Naive B cell (primary cell): ENCODE measurements around the gene APRT. TPM values are rescaled to one million over a fixed set of nuclear protein-coding genes. Genes with fewer than 3 reads are reported as not detected.
"Not testable (repeated sequence)": the region's sequence is repeated elsewhere in the genome, so short reads cannot be mapped to it uniquely, and the experiment has no call there.

Experiments
- ATAC-seq, 2 donors: fragments of 150-1000 bp; cut with Tn5 transposase; 2 replicates each; pipeline ENCODE4 v1.10.0; 2021; ENCODE audit warnings: low read depth in 2 of 2, mild to moderate bottlenecking in 2 of 2, moderate library complexity in 2 of 2
- DNase-seq: peaks from one replicate; pipeline ENCODE4 v3.0.0; 2022
- H3K27ac Mint-ChIP-seq, 6 donors: one replicate each; pipeline ENCODE4 v1.8.0; 2020 to 2022; ENCODE audit warnings: mild to moderate bottlenecking in 6 of 6, mixed read lengths in 6 of 6, moderate library complexity in 5 of 6, inconsistent platforms in 2 of 6
- H3K27me3 Mint-ChIP-seq, 3 donors: one replicate each; pipeline ENCODE4 v1.8.0; 2021 to 2022; ENCODE audit warnings: mixed read lengths in 3 of 3, mild to moderate bottlenecking in 1 of 3
- H3K36me3 Mint-ChIP-seq, 2 donors: one replicate each; pipeline ENCODE4 v1.8.0; 2020 to 2022; ENCODE audit warnings: mixed read lengths in 2 of 2, inconsistent platforms in 1 of 2, mild to moderate bottlenecking in 1 of 2
- H3K4me1 Mint-ChIP-seq, 3 donors: one replicate each; pipeline ENCODE4 v1.8.0; 2020 to 2022; ENCODE audit warnings: mixed read lengths in 3 of 3, inconsistent platforms in 1 of 3, mild to moderate bottlenecking in 1 of 3, moderate library complexity in 1 of 3
- H3K4me3 Mint-ChIP-seq, 8 donors: one replicate each; pipeline ENCODE4 v1.8.0; 2020 to 2022; ENCODE audit warnings: mild to moderate bottlenecking in 8 of 8, mixed read lengths in 8 of 8, moderate library complexity in 8 of 8, inconsistent platforms in 2 of 8
- H3K9me3 Mint-ChIP-seq, 7 donors: one replicate each; pipeline ENCODE4 v1.8.0; 2020 to 2022; ENCODE audit warnings: mixed read lengths in 7 of 7, mild to moderate bottlenecking in 5 of 7, inconsistent platforms in 2 of 7, moderate library complexity in 1 of 7
- polyA plus RNA-seq, 6 donors: library from polyadenylated mRNA; unstranded; fragments of 300-500 nt; fragmentation: Illumina TruSeq; gene quantifications; one replicate each; pipeline ENCODE4 v1.2.3, GENCODE V29; 2021; ENCODE audit warnings: low read depth in 6 of 6

The APRT gene
- polyA plus RNA-seq, 6 donors from 2014 or later, result 330 to 484 (median 384) TPM

- ATAC-seq (no peak), DNase-seq (no peak)
- Mint-ChIP-seq H3K9me3 (no peaks in the 10 kb centered on the region), H3K36me3 (no peaks in the 10 kb centered on the region), H3K4me3 (no peak overlapping the region), H3K27ac (no peak overlapping the region), H3K27me3 (no peaks in the 10 kb centered on the region), H3K4me1 (peaks cover 0 to 3% (median 0%) of the 10 kb centered on the region in 3 donors)
Measured at GRCh38 chr16:88824256-88825077, 12.7 kb upstream of the APRT start.

- H3K4me3 Mint-ChIP-seq, H3K9me3 Mint-ChIP-seq, H3K4me1 Mint-ChIP-seq, H3K36me3 Mint-ChIP-seq, DNase-seq, H3K27me3 Mint-ChIP-seq, H3K27ac Mint-ChIP-seq, ATAC-seq: not testable (repeated sequence)
Measured at GRCh38 chr16:88823646-88824045, 11.9 kb upstream of the APRT start.

- Mint-ChIP-seq H3K4me1 (peaks cover 0 to 3% (median 0%) of the 10 kb centered on the region in 3 donors), H3K36me3 (no peaks in the 10 kb centered on the region), H3K27me3 (no peaks in the 10 kb centered on the region), H3K4me3 (no peak overlapping the region), H3K27ac (no peak overlapping the region), H3K9me3 (no peaks in the 10 kb centered on the region)
- no peak for ATAC-seq
- DNase-seq, result no peak
Measured at GRCh38 chr16:88822281-88823040, 10.7 kb upstream of the APRT start.

GRCh38 chr16:88821168-88821850 is 9.6 kb upstream of the APRT start:
- Mint-ChIP-seq H3K27me3 (no peaks in the 10 kb centered on the region), H3K4me3 (no peak overlapping the region), H3K27ac (no peak overlapping the region), H3K4me1 (peaks cover 0 to 3% (median 0%) of the 10 kb centered on the region in 3 donors), H3K36me3 (no peaks in the 10 kb centered on the region), H3K9me3 (no peaks in the 10 kb centered on the region)
- DNase-seq, result no peak
- ATAC-seq, result no peak

- Mint-ChIP-seq H3K36me3 (no peaks in the 10 kb centered on the region), H3K4me1 (no peaks in the 10 kb centered on the region)
Measured at GRCh38 chr16:88820385-88821025, 8.8 kb upstream of the APRT start.

GRCh38 chr16:88819126-88819525 is 7.4 kb upstream of the APRT start:
- Mint-ChIP-seq H3K4me3 (no peak overlapping the region), H3K27ac (no peak overlapping the region), H3K27me3 (no peaks in the 10 kb centered on the region), H3K9me3 (no peaks in the 10 kb centered on the region), H3K36me3 (no peaks in the 10 kb centered on the region), H3K4me1 (no peaks in the 10 kb centered on the region)
- ATAC-seq, result no peak
- no peak for DNase-seq

More at GRCh38 chr16:88820385-88821025, 8.8 kb upstream of the APRT start:
- Mint-ChIP-seq H3K9me3 (no peaks in the 10 kb centered on the region), H3K27ac (no peak overlapping the region), H3K4me3 (no peak overlapping the region), H3K27me3 (no peaks in the 10 kb centered on the region)
- ATAC-seq (no peak), DNase-seq (no peak)

- Mint-ChIP-seq H3K27ac (no peak overlapping the region), H3K9me3 (no peaks in the 10 kb centered on the region), H3K27me3 (no peaks in the 10 kb centered on the region), H3K36me3 (no peaks in the 10 kb centered on the region), H3K4me3 (no peak overlapping the region), H3K4me1 (no peaks in the 10 kb centered on the region)
- DNase-seq (no peak), ATAC-seq (no peak)
Measured at GRCh38 chr16:88818575-88818874, 6.8 kb upstream of the APRT start.

- Mint-ChIP-seq H3K27ac (no peak overlapping the region), H3K4me3 (no peak overlapping the region), H3K9me3 (no peaks in the 10 kb centered on the region), H3K36me3 (no peaks in the 10 kb centered on the region), H3K4me1 (no peaks in the 10 kb centered on the region), H3K27me3 (no peaks in the 10 kb centered on the region)
- no peak for ATAC-seq
- no peak for DNase-seq
Measured at GRCh38 chr16:88817785-88818574, 6.3 kb upstream of the APRT start.

- Mint-ChIP-seq H3K36me3 (no peaks in the 10 kb centered on the region), H3K9me3 (no peaks in the 10 kb centered on the region), H3K4me3 (peak overlapping the region in 1 of 8 donors; percentile 21), H3K27ac (no peak overlapping the region), H3K4me1 (peaks cover under 1 to 8% (median 2%) of the 10 kb centered on the region in 3 donors), H3K27me3 (no peaks in the 10 kb centered on the region)
- DNase-seq, result no peak
- no peak for ATAC-seq
Measured at GRCh38 chr16:88816736-88817535, 5.2 kb upstream of the APRT start.

GRCh38 chr16:88815901-88816589 is 4.3 kb upstream of the APRT start:
- Mint-ChIP-seq H3K9me3 (no peaks in the 10 kb centered on the region), H3K36me3 (no peaks in the 10 kb centered on the region), H3K27me3 (no peaks in the 10 kb centered on the region), H3K27ac (no peak overlapping the region), H3K4me3 (peak overlapping the region in 1 of 8 donors; percentile 35), H3K4me1 (peaks cover 2 to 15% (median 7%) of the 10 kb centered on the region in 3 donors)
- peak; percentile 13 to 20 for ATAC-seq
- peak; percentile 70 for DNase-seq

- ATAC-seq, result no peak
- Mint-ChIP-seq H3K9me3 (no peaks in the 10 kb centered on the region), H3K27ac (no peak overlapping the region), H3K27me3 (no peaks in the 10 kb centered on the region), H3K4me3 (no peak overlapping the region), H3K4me1 (peaks cover 8 to 23% (median 11%) of the 10 kb centered on the region in 3 donors), H3K36me3 (no peaks in the 10 kb centered on the region)
- no peak for DNase-seq
Measured at GRCh38 chr16:88815227-88815626, 3.5 kb upstream of the APRT start.

- Mint-ChIP-seq H3K4me1 (peaks cover 12 to 34% (median 14%) of the 10 kb centered on the region in 3 donors), H3K27ac (no peak overlapping the region), H3K4me3 (peak overlapping the region in 2 of 8 donors; percentile 56 to 82), H3K36me3 (no peaks in the 10 kb centered on the region), H3K27me3 (no peaks in the 10 kb centered on the region), H3K9me3 (no peaks in the 10 kb centered on the region)
- DNase-seq (no peak), ATAC-seq (no peak)
Measured at GRCh38 chr16:88814144-88814502, 2.4 kb upstream of the APRT start.
